IPS-NIHi7 (cell line): ENCODE data around the gene ZFYVE28.
"Not testable (repeated sequence)": the region's sequence is repeated elsewhere in the genome, so short reads cannot be mapped to it uniquely, and the experiment has no call there.

Experiments
- DNase-seq: peaks from one replicate; pipeline ENCODE4 v3.0.0; 2012; ENCODE audit warnings: mixed read lengths; ENCODE audit errors: extremely low spot score

The ZFYVE28 gene

GRCh38 chr4:2446656-2447564 lies 28.5 kb upstream of the ZFYVE28 start:
- no peak for DNase-seq

- no peak for DNase-seq
Measured at GRCh38 chr4:2445571-2445970, 27.1 kb upstream of the ZFYVE28 start.

- DNase-seq = no peak
Measured at GRCh38 chr4:2445130-2445529, 26.7 kb upstream of the ZFYVE28 start.

GRCh38 chr4:2443956-2444740 lies 25.7 kb upstream of the ZFYVE28 start:
- DNase-seq = no peak

- DNase-seq = no peak
Measured at GRCh38 chr4:2443061-2443730, 24.8 kb upstream of the ZFYVE28 start.

- DNase-seq = peak; percentile 69
Measured at GRCh38 chr4:2442175-2442993, 23.9 kb upstream of the ZFYVE28 start.

GRCh38 chr4:2441393-2442174 lies 23.1 kb upstream of the ZFYVE28 start:
- DNase-seq = peak; percentile 96

- DNase-seq = no peak
Measured at GRCh38 chr4:2438822-2439718, 20.6 kb upstream of the ZFYVE28 start.

GRCh38 chr4:2437475-2438215 lies 19.2 kb upstream of the ZFYVE28 start:
- no peak for DNase-seq

- DNase-seq = no peak
Measured at GRCh38 chr4:2436761-2437474, 18.5 kb upstream of the ZFYVE28 start.

- DNase-seq = no peak
Measured at GRCh38 chr4:2436301-2436700, 17.9 kb upstream of the ZFYVE28 start.

GRCh38 chr4:2434420-2434819 lies 16.0 kb upstream of the ZFYVE28 start:
- DNase-seq = no peak

- DNase-seq = no peak
Measured at GRCh38 chr4:2433609-2434350, 15.3 kb upstream of the ZFYVE28 start.

- no peak for DNase-seq
Measured at GRCh38 chr4:2432991-2433530, 14.6 kb upstream of the ZFYVE28 start.

GRCh38 chr4:2432004-2432403 lies 13.6 kb upstream of the ZFYVE28 start:
- DNase-seq = no peak

- DNase-seq = not testable (repeated sequence)
Measured at GRCh38 chr4:2429945-2430757, 11.7 kb upstream of the ZFYVE28 start.
